ENCODE measurements around the gene SSR1. TPM values are rescaled to one million over a fixed set of nuclear protein-coding genes. Genes with fewer than 3 reads are reported as not detected.

Gene SSR1
- total and polyA plus RNA-seq, 2 experiments from 2014 or later: 65.3 to 70.2 TPM

DNA sequence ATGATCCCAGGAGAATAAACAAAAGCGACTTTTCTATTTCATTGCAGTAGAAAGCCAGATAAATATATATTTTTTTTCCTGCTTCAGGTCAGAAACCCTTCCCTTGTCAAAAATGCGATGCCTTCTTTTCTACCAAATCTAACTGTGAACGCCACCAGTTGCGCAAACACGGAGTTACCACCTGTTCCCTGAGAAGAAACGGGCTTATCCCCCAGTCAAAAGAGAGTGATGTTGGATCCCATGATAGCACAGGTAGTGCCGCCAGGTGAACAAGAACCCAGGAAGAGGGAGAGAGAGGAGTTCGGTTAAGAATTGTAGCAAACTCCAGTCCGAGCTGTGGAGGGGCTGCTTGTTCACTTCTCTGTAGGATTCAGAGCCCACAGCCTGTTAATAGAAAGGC is 72.6 kb downstream of the SSR1 start (continued):
- TF ChIP-seq, protein P1, sequence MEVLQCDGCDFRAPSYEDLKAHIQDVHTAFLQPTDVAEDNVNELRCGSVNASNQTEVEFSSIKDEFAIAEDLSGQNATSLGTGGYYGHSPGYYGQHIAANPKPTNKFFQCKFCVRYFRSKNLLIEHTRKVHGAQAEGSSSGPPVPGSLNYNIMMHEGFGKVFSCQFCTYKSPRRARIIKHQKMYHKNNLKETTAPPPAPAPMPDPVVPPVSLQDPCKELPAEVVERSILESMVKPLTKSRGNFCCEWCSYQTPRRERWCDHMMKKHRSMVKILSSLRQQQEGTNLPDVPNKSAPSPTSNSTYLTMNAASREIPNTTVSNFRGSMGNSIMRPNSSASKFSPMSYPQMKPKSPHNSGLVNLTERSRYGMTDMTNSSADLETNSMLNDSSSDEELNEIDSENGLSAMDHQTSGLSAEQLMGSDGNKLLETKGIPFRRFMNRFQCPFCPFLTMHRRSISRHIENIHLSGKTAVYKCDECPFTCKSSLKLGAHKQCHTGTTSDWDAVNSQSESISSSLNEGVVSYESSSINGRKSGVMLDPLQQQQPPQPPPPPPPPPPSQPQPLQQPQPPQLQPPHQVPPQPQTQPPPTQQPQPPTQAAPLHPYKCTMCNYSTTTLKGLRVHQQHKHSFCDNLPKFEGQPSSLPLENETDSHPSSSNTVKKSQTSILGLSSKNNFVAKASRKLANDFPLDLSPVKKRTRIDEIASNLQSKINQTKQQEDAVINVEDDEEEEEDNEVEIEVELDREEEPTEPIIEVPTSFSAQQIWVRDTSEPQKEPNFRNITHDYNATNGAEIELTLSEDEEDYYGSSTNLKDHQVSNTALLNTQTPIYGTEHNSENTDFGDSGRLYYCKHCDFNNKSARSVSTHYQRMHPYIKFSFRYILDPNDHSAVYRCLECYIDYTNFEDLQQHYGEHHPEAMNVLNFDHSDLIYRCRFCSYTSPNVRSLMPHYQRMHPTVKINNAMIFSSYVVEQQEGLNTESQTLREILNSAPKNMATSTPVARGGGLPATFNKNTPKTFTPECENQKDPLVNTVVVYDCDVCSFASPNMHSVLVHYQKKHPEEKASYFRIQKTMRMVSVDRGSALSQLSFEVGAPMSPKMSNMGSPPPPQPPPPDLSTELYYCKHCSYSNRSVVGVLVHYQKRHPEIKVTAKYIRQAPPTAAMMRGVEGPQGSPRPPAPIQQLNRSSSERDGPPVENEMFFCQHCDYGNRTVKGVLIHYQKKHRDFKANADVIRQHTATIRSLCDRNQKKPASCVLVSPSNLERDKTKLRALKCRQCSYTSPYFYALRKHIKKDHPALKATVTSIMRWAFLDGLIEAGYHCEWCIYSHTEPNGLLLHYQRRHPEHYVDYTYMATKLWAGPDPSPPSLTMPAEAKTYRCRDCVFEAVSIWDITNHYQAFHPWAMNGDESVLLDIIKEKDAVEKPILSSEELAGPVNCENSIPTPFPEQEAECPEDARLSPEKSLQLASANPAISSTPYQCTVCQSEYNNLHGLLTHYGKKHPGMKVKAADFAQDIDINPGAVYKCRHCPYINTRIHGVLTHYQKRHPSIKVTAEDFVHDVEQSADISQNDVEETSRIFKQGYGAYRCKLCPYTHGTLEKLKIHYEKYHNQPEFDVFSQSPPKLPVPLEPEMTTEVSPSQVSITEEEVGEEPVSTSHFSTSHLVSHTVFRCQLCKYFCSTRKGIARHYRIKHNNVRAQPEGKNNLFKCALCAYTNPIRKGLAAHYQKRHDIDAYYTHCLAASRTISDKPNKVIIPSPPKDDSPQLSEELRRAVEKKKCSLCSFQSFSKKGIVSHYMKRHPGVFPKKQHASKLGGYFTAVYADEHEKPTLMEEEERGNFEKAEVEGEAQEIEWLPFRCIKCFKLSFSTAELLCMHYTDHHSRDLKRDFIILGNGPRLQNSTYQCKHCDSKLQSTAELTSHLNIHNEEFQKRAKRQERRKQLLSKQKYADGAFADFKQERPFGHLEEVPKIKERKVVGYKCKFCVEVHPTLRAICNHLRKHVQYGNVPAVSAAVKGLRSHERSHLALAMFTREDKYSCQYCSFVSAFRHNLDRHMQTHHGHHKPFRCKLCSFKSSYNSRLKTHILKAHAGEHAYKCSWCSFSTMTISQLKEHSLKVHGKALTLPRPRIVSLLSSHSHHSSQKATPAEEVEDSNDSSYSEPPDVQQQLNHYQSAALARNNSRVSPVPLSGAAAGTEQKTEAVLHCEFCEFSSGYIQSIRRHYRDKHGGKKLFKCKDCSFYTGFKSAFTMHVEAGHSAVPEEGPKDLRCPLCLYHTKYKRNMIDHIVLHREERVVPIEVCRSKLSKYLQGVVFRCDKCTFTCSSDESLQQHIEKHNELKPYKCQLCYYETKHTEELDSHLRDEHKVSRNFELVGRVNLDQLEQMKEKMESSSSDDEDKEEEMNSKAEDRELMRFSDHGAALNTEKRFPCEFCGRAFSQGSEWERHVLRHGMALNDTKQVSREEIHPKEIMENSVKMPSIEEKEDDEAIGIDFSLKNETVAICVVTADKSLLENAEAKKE (CRISPR knock-in tag; IDR thresholded peaks at IDR 0.05): no peak

DNA sequence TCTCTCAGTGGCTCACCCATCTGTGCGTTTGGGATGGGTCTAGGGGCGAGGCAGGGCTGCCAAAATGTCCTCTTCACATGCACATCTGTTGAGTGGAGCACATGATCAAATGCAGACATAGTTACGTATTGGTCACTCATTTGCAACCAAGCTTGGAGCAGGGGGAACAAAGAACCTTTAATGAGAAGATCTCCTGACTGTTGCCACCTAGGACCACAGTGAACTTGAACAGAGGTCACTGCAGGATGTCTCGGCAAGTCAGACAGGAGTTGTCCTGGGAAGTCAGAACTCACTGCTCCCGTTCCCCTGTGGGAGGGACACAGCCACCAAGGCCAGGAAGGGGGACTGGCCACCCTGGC is 73.4 kb downstream of the SSR1 start:
- H3K9me3 Mint-ChIP-seq: no peaks in the 10 kb centered on the region

More for the DNA sequence above, 73.4 kb downstream of the SSR1 start:
- Histone ChIP-seq H3K4me3 (no peak overlapping the region), H3K36me3 (ENCODE audit: insufficient read depth) (no peaks in the 10 kb centered on the region), H3K27me3 (ENCODE audit: insufficient read depth) (no peaks in the 10 kb centered on the region), H3K79me2 (replicated peaks; ENCODE audit: insufficient read depth) (no peaks in the 10 kb centered on the region), H3K4me1 (ENCODE audit: insufficient read depth) (peaks cover 28% of the 10 kb centered on the region), H3K4me2 (no peak overlapping the region), H3F3A (replicated peaks; ENCODE audit: low read depth) (no peaks in the 10 kb centered on the region), H3K27ac (ENCODE audit: low read depth) (no peak overlapping the region), H2AFZ (no peak overlapping the region), H3K9me2 (ENCODE audit: insufficient read depth) (no peaks in the 10 kb centered on the region), H4K20me1 (replicated peaks; ENCODE audit: insufficient read depth) (no peaks in the 10 kb centered on the region)
- Mint-ChIP-seq H3K4me1 (peaks cover 38% of the 10 kb centered on the region), H3K4me3 (no peak overlapping the region), H3K27ac (peak overlapping the region; percentile 74), H3K36me3 (ENCODE audit: low read depth) (peaks cover 6% of the 10 kb centered on the region; the same call in 2 of the 3 replicates), H3K27me3 (ENCODE audit: insufficient read depth, low read depth, poor library complexity) (peaks cover 12% of the 10 kb centered on the region)
- TF ChIP-seq ZNF114 (CRISPR knock-in tag; IDR thresholded peaks at IDR 0.05): no peak
- TF ChIP-seq, protein P2, sequence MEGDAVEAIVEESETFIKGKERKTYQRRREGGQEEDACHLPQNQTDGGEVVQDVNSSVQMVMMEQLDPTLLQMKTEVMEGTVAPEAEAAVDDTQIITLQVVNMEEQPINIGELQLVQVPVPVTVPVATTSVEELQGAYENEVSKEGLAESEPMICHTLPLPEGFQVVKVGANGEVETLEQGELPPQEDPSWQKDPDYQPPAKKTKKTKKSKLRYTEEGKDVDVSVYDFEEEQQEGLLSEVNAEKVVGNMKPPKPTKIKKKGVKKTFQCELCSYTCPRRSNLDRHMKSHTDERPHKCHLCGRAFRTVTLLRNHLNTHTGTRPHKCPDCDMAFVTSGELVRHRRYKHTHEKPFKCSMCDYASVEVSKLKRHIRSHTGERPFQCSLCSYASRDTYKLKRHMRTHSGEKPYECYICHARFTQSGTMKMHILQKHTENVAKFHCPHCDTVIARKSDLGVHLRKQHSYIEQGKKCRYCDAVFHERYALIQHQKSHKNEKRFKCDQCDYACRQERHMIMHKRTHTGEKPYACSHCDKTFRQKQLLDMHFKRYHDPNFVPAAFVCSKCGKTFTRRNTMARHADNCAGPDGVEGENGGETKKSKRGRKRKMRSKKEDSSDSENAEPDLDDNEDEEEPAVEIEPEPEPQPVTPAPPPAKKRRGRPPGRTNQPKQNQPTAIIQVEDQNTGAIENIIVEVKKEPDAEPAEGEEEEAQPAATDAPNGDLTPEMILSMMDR (conservative IDR thresholded peaks at IDR 0.05; ENCODE audit: low read depth in 2 of 2): no peak
- TF ChIP-seq, protein P1 (CRISPR knock-in tag; IDR thresholded peaks at IDR 0.05): no peak
- TF ChIP-seq ZNF331 (CRISPR knock-in tag; IDR thresholded peaks at IDR 0.05; ENCODE audit: low read depth): no peak
- no peak for TF ChIP-seq NANOG (IDR thresholded peaks at IDR 0.05; ENCODE audit: borderline replicate concordance)
- TF ChIP-seq JUNB (IDR thresholded peaks at IDR 0.05; ENCODE audit: unreplicated experiment): no peak
- no peak for TF ChIP-seq EZH2 (IDR thresholded peaks at IDR 0.05; ENCODE audit: low read depth, unreplicated experiment)
- no peak for DNase-seq (ENCODE audit: low spot score)
- no peak for ATAC-seq
